Inflammatory macrophage (primary cell): ENCODE measurements around the gene STAM2.
"Not testable (repeated sequence)": the region's sequence is repeated elsewhere in the genome, so short reads cannot be mapped to it uniquely, and the experiment has no call there.

Experiments used
- DNase-seq, 2 donors: peaks; one replicate each; pipeline ENCODE4 v3.0.0-alpha.2; 2020 to 2022

The STAM2 gene

GRCh38 chr2:152106464-152106863 lies 69.1 kb downstream of the STAM2 start:
- DNase-seq = no peak

GRCh38 chr2:152103271-152103670 lies 72.3 kb downstream of the STAM2 start:
- no peak for DNase-seq

GRCh38 chr2:152100961-152101360 lies 74.6 kb downstream of the STAM2 start:
- no peak for DNase-seq

- DNase-seq = peak in 1 of 2 donors; percentile 20
Measured at GRCh38 chr2:152099367-152100050, 76.1 kb downstream of the STAM2 start.

DNA sequence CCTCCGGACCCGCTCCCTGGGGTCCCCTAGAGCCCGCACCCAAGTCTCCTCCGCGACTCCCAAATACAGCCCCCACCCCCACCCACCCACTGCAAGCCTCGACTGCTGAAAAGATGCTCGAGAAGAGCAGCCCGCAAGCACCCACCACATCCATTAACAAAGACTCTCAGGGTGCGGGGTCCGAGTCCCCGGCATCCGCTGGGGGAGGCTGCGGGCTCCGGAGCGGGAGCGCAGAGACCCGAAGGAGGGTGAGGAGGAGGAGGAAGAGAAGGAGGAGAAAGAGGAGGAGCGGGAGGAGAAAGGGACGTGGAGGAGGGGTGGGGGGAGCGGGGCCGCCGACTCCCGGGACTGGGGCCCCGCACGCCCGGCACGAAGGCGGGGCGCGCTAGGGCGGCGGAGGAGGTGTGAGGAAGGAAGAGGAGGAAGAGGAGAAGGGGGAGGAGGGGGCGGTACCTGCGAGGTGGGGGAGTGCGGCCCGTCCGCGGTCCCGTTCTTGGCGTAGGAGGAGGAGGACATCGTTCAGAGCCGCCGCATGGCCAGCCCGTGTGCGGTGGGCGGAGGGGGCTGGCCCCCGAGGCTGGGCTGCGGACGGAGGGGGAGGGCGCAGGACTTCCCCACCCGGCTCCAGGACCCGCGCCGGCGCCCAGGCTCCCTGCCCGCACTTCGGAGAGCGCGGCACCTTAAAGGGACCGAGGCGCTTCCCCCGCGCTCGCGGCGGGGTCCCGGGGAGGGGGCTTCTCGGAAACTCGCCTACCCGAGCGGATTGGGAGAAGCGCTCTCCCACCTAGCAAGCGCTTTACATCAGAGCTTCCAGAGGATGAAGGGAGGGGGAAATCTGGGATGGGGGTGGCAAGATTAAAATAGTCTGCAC lies 76.8 kb downstream of the STAM2 start, which contains the start of gene CACNB4:
Gene CACNB4 (minus strand): TSS at position 549 of the 871 bp plus-strand sequence.
- no peak for DNase-seq

DNA sequence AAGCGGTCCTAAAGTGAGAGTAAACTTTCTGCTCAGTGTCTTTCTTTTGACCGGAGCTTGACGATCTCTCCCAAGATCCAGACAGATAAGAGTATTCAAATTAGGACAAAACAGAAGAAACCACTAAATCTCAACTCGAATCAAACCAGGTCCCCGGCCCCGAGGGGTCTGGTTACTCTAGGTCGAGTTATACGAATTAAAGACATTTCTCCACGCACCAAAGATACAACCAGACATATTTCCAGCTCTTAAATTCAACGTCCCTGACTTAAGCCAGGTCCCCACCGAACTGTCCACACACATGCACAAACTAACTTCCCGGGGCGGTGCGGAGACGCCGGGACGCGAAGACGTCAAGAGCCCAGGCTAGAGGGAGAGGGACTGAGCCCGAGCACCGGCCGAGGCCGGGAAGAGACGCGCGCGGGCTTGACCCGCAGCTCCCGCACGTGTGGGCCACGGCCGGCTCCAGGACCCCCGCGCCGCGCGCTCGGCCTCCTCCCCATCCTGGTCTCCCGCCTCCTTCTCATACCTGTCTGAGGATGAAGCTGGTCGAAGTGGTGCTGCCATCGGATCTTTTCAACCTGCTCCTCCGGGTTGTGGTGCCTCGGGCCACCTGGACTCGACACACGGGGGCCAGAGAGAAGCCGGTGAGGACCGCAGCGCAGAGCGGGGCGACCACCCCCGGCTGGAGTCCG lies 77.6 kb downstream of the STAM2 start:
- DNase-seq = peak in 1 of 2 donors; percentile 17

- DNase-seq = no peak
Measured at GRCh38 chr2:152097290-152097800, 78.2 kb downstream of the STAM2 start.

- no peak for DNase-seq
Measured at GRCh38 chr2:152095146-152095545, 80.4 kb downstream of the STAM2 start.

GRCh38 chr2:152094014-152094413 lies 81.5 kb downstream of the STAM2 start:
- no peak for DNase-seq

DNA sequence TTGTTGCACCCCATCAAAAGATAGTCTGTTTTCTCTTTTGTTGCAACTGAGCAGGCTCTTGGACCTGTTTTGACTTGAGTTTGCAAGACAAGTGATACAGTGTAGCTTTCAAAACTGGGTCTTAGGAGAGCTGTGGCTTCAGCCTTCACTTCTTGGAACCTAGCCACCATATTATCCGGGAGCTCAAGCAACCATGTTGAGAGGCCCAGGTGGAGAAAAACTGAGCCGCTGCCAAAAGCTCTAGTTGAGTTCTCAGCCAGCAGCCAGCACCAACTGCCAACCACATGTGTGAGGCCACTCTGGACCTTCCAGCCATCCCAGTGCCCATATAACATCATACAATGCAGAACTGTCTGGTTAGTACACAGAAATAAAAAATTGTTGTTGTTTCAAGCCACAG lies 82.1 kb downstream of the STAM2 start:
- DNase-seq = no peak

- DNase-seq = no peak
Measured at GRCh38 chr2:152092095-152092494, 83.5 kb downstream of the STAM2 start.

DNA sequence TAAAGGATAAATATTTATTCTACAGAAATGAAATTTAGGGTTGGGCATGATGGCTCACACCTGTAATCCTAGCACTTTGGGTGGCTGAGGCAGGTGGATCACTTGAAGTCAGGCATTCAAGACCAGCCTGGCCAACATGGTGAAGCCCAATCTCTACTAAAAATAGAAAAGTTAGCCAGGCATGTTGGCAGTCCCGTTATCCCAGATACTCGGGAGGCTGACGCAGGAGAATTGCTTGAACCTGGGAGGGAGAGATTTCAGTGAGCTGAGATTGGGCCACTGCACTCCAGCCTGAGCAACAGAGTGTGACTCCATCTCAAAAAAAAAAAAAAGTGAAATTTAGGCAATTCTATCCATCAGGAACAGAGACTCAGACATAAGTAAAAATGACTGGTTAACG lies 84.8 kb downstream of the STAM2 start:
- DNase-seq = not testable (repeated sequence)

DNA sequence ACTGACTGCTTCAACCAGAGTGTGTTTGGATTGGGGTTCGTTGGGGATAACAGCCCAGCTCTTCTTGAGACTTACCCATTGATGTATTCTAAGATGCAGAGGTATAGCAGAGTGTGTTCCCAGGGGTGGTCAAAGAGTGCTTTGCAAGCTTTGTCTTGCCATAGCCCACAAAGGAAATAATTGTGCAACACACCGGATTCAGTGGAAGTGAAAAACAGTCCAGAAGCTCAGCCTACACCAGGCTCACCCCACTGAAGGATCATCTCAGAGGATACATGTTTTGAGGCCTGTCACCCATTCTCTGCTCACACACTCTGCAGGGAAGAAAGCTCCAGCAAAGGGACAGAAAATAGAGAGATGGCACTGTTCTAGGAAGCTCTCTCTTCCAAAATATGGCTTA lies 86.3 kb downstream of the STAM2 start:
- peak; percentile 36 to 40 for DNase-seq

- no peak for DNase-seq
Measured at GRCh38 chr2:152088006-152088405, 87.6 kb downstream of the STAM2 start.

DNA sequence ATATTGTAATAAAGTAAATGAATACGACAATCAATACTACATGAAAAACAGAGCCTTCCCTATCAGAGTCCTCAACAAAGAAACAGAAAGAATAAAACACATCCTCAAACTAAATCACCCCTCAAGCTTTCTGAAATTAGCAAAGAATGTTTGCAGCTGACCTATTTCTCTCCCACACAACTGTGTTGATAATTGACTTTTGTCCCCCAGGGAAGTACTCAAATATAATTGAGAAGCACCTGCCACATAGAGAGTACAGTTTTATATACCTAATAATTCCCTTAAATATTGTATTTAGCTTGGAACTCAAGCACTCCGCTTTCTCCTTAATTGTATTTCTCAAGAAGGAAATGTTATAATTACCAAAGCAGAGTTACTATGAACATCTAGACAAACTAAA lies 89.3 kb downstream of the STAM2 start:
- DNase-seq = no peak

GRCh38 chr2:152084076-152084475 lies 91.5 kb downstream of the STAM2 start:
- DNase-seq = no peak

DNA sequence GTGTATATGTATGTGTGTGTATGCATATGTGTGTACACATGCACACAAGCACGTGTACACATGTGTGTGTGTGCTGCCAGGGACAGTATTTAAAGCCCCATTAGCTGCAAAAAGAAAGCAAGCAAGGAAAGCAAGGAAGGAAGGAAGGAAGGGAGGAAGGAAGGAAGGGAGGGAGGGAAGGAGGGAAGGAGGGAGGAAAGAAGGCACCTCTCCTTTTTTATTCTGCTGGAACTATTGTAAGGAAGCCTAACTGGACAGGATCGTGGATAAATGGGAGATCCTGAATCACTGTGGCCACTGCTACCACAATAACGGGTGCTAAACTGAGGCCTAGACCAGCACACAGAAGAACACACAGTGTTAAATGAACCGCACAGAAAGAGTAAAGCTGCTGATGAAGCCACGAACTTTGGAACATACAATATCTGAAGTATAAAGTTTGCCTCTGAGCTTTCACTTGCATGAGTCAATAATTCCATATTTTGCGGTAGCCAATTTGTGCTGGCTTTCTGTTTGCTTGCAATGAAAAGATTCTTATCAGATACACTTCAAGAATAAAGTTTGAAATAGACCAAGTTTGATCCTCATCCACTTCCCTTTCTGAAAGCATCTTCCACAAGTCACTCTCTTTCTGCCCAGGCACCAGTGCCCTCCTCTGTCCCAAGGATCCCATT lies 92.2 kb downstream of the STAM2 start:
- DNase-seq = no peak

DNA sequence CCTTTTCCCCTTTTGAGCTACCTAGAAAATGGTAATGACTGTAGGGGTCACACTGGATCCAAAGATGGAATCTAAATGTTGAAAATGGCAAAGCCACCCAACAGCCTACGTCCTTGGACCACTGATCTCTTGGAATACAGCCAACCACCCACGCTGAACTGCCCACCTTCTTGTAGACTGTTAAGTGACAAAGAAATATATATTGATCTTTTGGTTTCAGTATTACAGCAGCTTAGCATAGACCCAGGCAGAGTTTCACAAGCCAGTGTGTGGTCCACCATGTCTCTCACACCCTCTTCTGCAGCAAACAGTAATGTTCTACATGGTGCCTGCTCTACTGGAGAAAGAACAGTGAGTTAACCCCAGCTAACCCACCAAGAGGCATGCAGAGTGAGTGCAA lies 96.9 kb downstream of the STAM2 start:
- DNase-seq = no peak

GRCh38 chr2:152078023-152078422 lies 97.5 kb downstream of the STAM2 start:
- no peak for DNase-seq

- no peak for DNase-seq
Measured at GRCh38 chr2:152075461-152076050, 100.0 kb downstream of the STAM2 start.

- no peak for DNase-seq
Measured at GRCh38 chr2:152072011-152072410, 103.6 kb downstream of the STAM2 start.

- no peak for DNase-seq
Measured at GRCh38 chr2:152071518-152071917, 104.0 kb downstream of the STAM2 start.
